HPDE6-E6E7 (cell line): Measurements from ENCODE around the gene ABAT.

ENCODE experiments used
- DNase-seq: peaks from one replicate; pipeline ENCODE4 v3.0.0; 2011; ENCODE audit warnings: missing footprints; ENCODE audit errors: extremely low spot score

Gene ABAT

GRCh38 chr16:8717892-8718415, 43.5 kb downstream of the ABAT start:
- no peak for DNase-seq

GRCh38 chr16:8718851-8719680, 44.6 kb downstream of the ABAT start:
- no peak for DNase-seq

- DNase-seq, result no peak
Observed at GRCh38 chr16:8720080-8720966, 45.9 kb downstream of the ABAT start.

GRCh38 chr16:8720967-8721308, 46.5 kb downstream of the ABAT start:
- no peak for DNase-seq

GRCh38 chr16:8721336-8722024, 47.1 kb downstream of the ABAT start:
- DNase-seq, result no peak

- DNase-seq, result no peak
Observed at GRCh38 chr16:8722025-8722348, 47.6 kb downstream of the ABAT start.

- no peak for DNase-seq
Observed at GRCh38 chr16:8725513-8726178, 51.2 kb downstream of the ABAT start.

GRCh38 chr16:8727131-8727806, 52.9 kb downstream of the ABAT start:
- DNase-seq, result no peak

- no peak for DNase-seq
Observed at GRCh38 chr16:8727857-8728618, 53.6 kb downstream of the ABAT start.

GRCh38 chr16:8729779-8730334, 55.4 kb downstream of the ABAT start:
- no peak for DNase-seq

GRCh38 chr16:8730335-8730915, 56.0 kb downstream of the ABAT start:
- DNase-seq, result peak; percentile 85

GRCh38 chr16:8733849-8734540, 59.6 kb downstream of the ABAT start:
- no peak for DNase-seq

GRCh38 chr16:8735574-8735973, 61.2 kb downstream of the ABAT start:
- no peak for DNase-seq

- no peak for DNase-seq
Observed at GRCh38 chr16:8736123-8736668, 61.8 kb downstream of the ABAT start.

GRCh38 chr16:8739151-8739550, 64.7 kb downstream of the ABAT start:
- no peak for DNase-seq

GRCh38 chr16:8739989-8740704, 65.7 kb downstream of the ABAT start:
- no peak for DNase-seq

GRCh38 chr16:8740775-8741355, 66.4 kb downstream of the ABAT start:
- DNase-seq, result no peak

GRCh38 chr16:8741636-8742035, 67.2 kb downstream of the ABAT start:
- no peak for DNase-seq
